Central memory CD4-positive, alpha-beta T cell (primary cell): ENCODE measurements around the gene SCG3.

Experiments
- DNase-seq: peaks from one replicate; pipeline ENCODE4 v3.0.0; 2022

Gene SCG3

GRCh38 chr15:51731549-51732267, 50.4 kb downstream of the SCG3 start:
- DNase-seq, result peak; percentile 66

GRCh38 chr15:51732646-51733045, 51.3 kb downstream of the SCG3 start:
- DNase-seq, result no peak

- peak; percentile 46 for DNase-seq
Measured at GRCh38 chr15:51735228-51736010, 54.1 kb downstream of the SCG3 start.

- no peak for DNase-seq
Measured at GRCh38 chr15:51736069-51736468, 54.8 kb downstream of the SCG3 start.

- peak; percentile 57 for DNase-seq
Measured at GRCh38 chr15:51736751-51737521, 55.6 kb downstream of the SCG3 start.

GRCh38 chr15:51737522-51738305, 56.4 kb downstream of the SCG3 start, which contains the start of gene LYSMD2:
Gene LYSMD2, minus strand, starts transcription at chr15:51737655. Its CDS starts 33 bp downstream, at chr15:51737622.
- DNase-seq, result peak; percentile 71

- no peak for DNase-seq
Measured at GRCh38 chr15:51738553-51738952, 57.2 kb downstream of the SCG3 start.

GRCh38 chr15:51739061-51739712, 57.9 kb downstream of the SCG3 start:
- no peak for DNase-seq

GRCh38 chr15:51749307-51749706, 68.0 kb downstream of the SCG3 start:
- DNase-seq, result no peak

- DNase-seq, result no peak
Measured at GRCh38 chr15:51750186-51750585, 68.9 kb downstream of the SCG3 start.

- peak; percentile 44 for DNase-seq
Measured at GRCh38 chr15:51750792-51751696, 69.7 kb downstream of the SCG3 start, which contains the start of gene TMOD2. Gene TMOD2, plus strand, starts transcription at chr15:51751597. Its CDS starts 14,845 bp downstream, at chr15:51766442.

- no peak for DNase-seq
Measured at GRCh38 chr15:51751697-51752683, 70.7 kb downstream of the SCG3 start.

- DNase-seq, result no peak
Measured at GRCh38 chr15:51752888-51753287, 71.6 kb downstream of the SCG3 start.

- no peak for DNase-seq
Measured at GRCh38 chr15:51754267-51754666, 73.0 kb downstream of the SCG3 start.

- no peak for DNase-seq
Measured at GRCh38 chr15:51755790-51756189, 74.5 kb downstream of the SCG3 start.

- DNase-seq, result no peak
Measured at GRCh38 chr15:51756482-51756881, 75.2 kb downstream of the SCG3 start.

GRCh38 chr15:51757450-51757849, 76.1 kb downstream of the SCG3 start:
- DNase-seq, result no peak

GRCh38 chr15:51758645-51759044, 77.3 kb downstream of the SCG3 start:
- DNase-seq, result no peak

- no peak for DNase-seq
Measured at GRCh38 chr15:51759557-51760070, 78.3 kb downstream of the SCG3 start.
